T1000 (cell line): ENCODE results near the gene DNAJC4.
A peak's percentile ranks its signal among the peaks of the same experiment; 100 is the strongest.
"Not testable (repeated sequence)": the region's sequence is repeated elsewhere in the genome, so short reads cannot be mapped to it uniquely, and the experiment has no call there.

Experiments used
- DNase-seq: peaks from one replicate; lab custom pipeline; 2025; ENCODE audit warnings: mixed read lengths; lab: John Stamatoyannopoulos, UW

Gene DNAJC4

DNA sequence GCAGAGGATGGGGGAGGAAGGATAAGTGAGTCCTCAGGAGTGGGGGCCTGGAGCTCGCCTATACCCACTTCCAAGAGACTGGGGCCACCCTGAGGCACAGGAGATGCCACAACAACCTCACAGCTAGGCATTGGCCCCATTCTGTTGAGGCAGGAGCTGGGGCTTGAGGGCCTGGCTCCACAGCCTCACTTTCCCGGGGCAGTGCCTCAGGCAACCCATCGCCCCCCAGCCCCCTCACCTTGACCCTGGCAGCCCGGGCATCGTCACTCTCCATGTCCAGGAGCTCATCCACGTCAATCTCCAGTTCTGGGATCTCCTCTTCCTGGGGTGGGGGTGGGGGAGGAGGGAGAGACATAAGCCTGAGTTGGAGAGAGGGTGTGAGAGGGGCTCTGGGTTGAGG, 14.6 kb downstream of the DNAJC4 start:
- no peak for DNase-seq

DNA sequence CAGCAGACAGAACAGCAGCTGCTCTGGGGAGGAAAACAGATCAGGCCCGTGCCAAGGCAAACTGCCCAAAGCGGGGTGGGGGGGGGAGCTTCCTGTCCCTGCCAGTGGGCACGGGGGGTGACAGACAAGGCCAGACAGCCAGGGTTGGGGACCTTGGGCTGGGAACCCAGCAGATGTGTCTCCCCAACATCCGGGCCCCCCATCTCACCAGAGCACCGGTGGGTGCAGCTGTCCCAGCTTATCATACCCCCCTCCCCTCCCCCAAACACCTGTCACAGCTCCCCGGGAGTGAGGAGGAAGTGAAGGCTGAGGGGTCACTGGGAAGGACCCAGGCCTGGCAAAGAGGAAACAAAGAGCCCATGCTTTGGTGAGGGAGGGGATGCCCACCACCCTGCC, 15.1 kb downstream of the DNAJC4 start:
- DNase-seq = no peak

DNA sequence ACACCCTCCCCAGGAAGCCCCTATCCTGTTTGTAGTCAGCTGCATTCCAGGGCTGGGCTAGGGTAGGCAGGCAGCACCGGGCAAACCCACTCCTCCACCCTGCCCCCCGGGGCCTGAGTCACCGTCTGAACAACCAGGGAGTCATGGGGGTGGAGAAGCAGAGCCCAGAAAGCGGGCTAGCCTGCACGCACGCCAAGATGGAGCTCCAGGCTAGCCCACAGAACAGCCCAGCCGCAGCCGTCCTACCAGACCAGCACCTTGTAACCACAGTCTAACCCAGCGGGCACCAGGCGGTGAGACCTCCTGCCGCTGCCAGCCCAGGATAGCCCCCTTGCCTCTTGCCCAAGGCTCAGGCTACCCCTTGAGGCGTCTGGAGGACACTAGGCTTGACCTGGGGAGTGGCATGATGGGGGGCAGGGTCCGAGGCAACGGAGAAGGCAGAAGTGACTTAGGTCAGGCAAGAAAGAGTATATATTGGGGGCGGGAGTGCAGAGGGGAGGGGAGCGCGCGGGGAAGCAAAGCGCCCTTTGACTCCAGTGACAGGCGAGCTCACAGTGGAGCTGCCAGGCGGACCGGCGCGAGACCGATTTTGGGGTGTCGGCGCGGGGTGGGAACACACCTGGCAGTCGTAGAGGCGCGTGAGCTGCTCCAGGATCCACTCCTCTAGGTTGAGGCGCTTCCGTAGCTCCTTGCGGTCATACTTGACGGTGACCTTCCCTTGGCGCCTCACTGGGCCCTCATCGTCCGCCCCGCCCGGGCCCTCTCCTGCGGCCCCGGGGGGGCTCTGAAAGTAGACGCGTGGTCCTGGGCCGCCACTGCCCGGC, 15.7 kb downstream of the DNAJC4 start:
- peak; percentile 86 for DNase-seq

DNA sequence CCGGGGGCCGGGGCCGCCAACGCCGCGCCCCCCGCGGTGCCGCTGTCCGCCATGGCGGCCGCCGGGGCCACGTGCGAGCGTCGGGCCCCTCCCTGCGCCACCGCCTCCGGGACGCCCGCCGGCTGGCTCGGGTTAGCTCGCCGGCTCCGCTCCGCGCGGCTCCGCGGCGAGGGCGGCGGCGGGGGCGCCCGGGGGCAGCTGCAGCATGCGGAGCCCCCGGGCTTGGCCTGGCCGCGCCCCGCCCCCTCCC, 16.2 kb downstream of the DNAJC4 start:
- not testable (repeated sequence) for DNase-seq

DNA sequence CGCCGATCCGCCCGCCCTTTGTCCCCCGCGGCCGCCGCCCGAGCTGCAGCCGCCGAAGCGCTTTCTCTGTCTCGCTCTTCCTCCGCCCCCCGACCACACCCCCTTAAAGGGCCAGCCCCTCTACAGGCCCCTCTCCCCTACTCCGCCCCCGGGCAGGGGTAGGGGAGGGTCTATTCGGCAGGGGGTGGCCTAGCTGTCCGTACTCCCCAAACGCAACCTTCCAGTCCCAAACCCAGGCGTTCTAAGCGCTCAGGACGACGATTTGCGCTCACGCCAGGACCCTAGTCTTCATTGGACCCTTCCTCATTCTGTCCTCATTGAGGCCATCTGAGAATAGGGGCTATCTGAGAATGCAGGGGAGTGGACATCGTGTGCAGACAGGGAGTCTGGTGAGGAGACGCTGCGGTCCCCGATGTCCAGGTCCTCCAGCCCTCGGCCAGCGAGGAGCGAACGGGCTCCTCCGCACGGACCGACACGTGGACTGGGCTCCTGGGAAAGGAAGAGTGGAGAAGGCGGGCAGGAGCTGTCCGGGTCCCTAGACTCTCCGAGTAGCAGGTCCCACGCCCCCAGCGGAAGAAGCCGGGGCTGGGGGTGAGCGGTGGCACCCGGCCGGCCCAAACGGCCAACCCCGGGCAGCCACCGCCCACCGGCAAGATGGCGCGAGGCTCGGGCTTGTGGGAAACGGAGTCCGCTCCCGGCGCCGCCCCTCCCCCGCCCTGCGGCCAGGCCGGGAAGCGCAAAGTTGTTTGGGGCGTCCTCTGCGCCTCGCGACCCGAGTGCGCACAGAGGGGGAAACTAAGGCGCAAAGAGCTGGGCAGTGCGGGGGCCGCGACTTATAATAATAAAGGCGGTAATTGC, 16.8 kb downstream of the DNAJC4 start, which contains the start of gene PPP1R14B:
TSS of gene PPP1R14B (minus strand) at position 73 of the 858 bp plus-strand sequence. CDS start 270 bp downstream, outside the sequence.
- DNase-seq = peak; percentile 61

DNA sequence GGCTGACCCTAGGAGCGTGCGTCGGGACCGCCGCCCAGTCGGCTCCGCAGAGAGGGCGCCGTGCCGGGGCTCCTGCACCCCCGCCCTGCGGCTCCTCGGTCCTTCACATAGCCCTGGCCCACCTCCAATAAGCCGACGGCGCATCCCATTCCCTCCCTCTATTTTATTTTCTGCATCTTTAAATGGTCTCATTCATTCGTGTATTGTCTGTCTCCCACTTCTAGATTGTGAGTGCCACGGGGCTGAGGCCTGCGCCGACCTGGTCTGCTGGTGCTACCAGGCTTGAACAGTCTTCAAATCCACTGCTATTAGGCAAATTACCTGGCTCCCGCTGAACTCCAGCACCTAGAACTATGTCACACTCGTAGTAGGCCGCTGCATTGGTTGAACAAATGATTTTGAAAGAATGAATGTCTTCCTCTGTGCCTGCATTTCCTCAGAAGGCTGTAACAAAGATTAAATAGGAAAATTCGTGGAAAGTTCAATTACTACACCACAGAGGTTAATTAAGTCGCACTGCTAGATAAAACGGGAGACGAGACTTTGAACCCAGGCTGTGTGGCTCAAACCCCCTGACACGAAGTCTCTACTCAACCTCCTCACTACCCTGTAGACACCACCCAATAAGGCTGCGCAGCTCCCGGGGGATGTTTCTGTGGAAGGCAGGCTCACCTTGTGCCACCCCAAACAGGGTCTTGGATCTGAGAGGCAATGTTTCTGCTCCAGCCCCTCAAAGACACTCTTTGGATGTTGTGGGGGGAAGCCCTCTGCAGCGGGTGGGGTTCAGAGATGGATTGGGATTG, 17.6 kb downstream of the DNAJC4 start:
- no peak for DNase-seq

DNA sequence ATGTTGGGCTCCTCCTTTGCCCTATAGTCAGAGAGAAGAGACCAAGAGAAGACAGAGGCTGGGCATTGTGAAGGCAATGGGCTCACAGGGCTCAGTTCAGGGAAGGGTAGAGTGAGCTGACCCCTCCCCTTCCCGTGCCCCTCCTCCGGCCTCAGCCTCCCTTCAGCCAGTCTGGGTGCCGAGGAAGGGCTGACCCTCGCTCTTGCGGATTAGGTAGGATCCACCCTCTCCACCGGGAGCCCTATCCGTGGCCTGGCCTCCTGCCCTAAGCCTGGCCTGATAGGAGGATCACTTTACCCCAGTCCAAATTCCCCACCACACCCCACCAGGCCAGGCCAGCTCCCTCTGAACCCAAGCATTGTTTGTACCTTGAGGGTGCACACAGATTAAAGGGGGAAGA, 18.2 kb downstream of the DNAJC4 start:
- DNase-seq = no peak

DNA sequence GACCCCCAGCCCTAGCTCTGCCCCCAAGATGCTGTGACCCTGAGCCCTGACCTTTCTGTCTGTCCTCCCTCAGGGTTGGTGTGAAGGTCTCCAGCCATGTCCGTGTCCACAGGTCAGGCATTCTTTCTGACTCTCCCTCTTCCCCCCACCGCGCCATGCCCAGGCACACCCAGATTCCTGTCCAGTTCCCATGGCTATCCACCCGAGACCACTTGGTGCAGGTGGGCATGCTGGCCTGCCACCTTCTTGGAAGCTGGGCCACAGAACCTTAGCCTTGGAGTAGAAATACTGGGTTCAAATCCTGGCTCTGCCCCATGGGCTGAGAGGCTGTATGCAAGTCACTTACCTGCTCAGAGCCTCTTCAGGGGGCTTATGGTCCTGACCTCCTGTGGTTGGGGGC, 18.7 kb downstream of the DNAJC4 start:
- DNase-seq = no peak

DNA sequence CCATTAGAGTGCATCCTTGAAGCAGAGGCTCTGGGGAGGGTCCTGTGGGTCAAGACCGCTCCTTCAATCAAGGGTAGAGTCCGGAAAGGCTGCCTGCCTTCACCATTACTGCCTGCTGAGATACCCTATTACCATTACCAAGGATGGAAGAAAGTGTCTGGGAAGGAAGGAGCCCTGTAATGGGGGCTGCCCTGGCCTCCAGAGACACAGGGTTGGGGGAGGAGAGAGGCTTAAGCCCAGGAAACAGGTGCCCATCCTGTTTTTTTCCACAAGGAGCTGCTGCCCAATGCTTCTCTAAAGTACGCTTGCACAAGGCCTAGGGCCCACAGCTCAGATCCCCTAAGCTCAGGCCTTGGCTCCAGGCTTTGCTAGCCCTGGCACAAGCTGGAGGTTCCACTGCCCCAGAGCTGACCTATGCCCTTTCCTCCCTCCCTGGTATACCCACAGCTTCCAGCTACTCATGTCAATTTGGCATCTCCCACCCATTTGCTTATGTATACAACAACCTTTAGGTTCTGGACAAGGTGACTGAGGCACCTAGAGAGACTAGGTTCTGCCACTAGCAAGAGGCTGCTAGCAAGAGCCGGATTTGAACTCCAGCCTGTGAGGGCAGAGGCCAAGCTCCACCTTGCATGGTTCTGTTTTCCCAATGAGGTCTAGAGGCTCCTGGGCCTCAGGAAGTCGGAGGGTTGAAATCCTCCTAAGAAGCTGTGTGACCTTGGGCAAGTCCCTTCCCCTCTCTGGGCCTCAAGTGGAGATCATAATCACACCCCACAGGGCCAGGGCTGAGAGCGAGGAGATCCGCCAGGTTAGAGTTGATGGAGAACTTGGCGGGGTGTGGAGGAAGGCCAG, 19.4 kb downstream of the DNAJC4 start:
- DNase-seq = no peak

DNA sequence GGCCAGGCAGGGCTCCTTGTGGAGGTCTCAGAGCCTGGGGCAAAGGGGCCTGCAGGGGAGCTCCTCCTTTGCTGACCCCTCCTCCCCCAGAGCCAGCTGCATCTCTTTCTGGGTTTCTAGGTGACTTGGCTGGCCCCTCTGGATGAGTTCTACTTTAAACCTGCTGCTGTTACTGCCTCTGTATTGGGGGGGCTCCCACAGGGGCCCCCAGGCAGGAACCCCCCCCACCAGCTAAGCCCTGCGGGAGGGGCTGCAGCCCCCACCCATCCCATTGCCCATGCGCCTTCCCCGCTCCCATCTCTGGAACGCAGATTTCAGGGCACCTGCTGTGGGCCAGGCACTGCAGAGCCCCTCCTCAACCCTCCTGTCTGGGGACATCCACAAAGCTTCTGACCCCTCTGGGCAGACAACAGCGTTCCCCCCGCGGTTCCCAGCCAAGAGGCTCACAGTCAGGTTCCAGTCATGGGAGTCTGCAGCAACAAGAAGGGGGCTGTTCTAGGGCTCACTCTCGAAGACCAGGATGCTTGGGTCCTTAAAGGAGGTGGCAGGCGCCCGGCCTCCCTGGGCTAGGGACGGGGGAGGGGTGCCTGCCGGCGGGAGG, 20.2 kb downstream of the DNAJC4 start:
- no peak for DNase-seq

DNA sequence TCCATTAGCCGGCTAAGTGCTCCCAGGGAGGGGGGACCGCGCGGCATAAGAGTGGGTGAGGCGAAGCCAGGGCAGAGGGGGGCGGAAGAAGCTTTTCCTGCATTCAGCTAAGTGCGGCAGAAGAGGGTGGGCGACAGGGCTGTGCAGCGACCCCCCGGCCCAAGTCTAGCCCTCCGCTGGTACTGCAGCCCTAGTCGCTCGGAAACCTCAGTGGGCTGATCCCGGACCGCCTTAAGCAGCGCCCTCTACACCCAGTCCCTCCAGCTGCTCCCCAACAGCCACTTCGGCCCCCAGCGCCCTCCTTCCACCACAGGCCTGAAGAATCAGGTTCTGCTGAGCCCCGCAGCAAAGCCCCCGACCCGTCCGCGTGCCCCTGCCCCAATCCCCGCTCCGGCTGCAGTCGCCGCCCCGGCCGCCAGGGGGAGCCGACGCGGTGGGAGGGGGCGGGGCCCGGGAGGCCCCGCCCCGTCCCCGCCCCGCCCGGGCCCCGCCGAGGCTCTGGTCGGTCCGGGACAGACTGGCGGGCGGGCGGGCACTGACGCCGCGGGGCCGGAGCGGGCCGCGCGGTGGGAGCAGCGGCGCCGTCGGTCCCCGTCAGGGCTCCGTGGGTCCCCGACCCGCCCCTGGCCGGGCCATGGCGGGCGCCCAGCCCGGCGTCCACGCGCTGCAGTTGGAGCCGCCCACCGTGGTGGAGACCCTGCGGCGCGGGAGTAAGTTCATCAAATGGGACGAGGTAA, 20.8 kb downstream of the DNAJC4 start, which contains the start of gene PLCB3:
TSS of gene PLCB3 (plus strand) at position 515 of the 737 bp plus-strand sequence. CDS start at position 635, 120 bp downstream.
- DNase-seq = peak; percentile 45

DNA sequence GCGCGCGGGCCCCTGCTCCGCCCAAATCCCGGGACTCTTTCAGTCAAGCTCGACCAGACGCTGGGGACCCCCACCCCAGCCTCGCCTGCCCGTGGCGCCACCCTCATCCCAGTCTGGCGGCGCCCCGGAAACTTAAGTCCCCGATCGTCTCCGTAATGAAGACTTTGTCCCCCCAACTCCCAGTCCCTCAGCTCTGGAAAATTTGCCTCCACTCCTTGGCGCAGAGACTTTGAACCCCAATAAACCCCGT, 21.3 kb downstream of the DNAJC4 start:
- DNase-seq = no peak

DNA sequence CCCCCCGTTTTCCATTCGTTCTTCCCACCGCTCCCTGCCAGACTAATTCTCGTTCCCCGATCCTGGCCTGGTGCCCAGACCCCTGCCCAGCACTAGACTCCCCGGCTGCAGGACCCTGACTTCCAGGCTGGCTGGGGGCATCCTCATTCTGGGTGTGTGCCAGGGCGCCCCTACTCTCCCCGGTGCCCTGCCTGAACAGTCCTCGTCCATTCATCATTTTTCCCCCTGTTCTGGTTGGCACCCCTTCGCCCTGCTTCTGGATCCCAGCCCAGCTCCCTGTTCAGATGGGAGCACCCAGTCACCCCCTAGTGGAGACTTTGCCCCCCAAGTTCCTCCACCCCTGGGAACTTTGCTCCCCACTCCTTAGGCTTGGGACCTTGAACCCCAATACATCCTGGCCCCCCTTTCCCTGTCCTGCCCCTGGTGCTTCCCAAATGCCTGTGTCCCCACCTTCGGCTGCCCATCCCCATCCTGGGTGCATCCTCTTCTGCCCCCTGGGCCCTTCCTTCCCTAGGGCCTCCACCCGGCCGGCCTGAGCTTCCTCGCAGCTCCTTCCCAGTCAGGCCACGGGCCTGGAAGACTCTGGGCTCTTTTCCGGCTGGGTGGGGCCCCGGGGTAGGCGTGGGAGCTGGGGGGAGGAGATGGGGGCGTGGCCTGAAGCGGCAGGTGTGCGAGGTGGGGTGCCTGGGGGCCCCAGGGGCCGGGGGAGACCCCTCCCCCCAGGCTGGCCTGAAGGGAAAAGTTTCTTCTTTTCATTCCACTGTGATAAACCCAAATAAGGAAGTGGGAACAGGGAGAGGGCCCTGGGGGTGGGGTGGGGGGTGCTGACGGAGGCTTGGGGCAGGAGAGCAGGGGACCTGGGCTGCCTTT, 21.9 kb downstream of the DNAJC4 start:
- no peak for DNase-seq

DNA sequence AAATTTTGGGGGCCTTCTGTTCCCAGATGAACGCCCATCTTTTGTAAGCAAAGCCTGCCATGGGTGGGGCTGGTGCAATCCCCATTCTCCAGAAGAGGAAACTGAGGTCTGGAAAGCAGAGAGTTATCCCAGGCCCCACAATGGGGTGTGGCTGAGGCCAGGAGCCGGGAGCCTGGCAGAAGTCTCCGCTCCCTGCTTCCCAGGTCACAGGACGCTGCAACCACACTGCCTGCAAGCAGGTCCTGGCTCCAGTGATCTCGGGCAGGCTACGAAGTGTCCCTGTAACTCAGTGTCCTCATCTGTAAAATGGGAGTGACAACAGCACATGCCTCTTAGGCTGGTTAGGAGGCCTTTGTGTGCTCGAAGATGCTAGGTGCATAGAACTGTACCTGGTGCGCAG, 22.7 kb downstream of the DNAJC4 start:
- no peak for DNase-seq

DNA sequence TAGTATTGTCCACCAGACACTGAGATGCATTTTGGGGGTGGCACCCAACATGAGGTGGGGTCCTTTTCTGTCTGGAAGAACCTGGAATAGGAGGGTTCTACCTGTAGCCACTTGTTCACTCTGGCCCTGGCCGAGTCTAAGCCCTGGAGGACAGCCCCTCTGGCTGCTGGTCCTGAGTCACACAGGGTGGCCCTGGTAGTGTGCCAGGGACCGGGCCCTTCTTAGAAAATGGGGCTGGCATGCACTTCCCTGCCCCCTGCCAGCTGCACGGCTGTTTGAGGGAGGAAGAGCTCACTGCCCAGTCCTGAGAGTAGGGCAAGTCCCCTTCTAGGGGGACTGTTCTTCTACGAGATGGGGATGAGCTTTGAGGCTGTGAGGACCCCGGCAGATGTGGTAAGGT, 23.1 kb downstream of the DNAJC4 start:
- no peak for DNase-seq

DNA sequence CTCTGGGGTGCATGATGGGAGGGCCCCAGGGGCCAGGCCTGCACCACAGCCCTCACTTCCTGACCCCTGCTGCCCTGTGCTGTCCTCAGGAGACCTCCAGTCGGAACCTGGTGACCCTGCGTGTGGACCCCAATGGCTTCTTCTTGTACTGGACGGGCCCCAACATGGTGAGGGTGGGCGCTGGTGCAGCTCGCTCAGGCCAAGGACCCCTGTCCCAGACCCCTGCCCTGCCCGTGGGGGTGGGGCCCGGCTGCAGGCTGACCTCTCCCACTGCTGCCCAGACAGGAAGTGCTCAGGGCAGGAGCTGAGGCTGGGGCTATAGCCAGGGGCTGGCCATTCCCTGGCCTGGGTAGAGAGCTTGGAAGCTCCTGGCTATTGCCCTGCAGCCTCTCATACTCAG, 24.0 kb downstream of the DNAJC4 start:
- no peak for DNase-seq

DNA sequence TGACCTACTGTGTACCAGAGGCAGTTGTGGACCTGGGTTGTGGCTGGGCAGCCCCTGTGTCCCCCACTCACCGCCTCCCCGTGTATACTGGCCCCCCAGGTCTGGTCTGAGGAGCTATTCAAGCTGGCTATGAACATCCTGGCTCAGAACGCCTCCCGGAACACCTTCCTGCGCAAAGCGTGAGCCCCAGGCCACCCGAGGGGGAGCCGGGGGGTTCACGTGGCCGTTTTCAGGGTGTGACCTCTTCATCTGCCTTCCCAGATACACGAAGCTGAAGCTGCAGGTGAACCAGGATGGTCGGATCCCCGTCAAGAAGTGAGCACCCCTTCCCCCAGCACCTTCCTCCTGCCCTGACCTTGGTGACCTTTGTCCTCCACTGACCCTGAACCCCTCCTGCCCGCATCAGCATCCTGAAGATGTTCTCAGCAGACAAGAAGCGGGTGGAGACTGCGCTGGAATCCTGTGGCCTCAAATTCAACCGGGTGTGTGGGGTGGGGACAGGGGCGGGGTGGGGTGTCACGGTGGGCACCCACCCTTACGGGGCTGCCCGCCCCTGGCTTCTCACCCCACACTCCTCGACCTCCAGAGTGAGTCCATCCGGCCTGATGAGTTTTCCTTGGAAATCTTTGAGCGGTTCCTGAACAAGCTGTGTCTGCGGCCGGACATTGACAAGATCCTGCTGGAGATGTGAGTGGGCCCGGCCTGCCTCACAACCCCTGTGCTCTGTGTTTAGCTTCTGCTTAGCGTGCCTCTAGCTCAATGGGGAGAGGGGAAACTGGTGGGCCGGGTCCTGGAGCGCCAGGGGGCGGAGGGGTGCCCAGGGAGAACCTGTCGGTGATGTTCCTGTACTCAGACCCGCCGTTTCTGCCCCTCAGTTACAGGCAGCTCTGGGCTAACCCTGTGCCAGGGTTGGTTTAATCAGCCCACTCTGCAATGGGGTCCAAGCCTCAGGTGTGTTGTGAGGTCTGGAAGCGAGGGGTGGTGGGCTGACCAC, 25.1 kb downstream of the DNAJC4 start:
- no peak for DNase-seq

DNA sequence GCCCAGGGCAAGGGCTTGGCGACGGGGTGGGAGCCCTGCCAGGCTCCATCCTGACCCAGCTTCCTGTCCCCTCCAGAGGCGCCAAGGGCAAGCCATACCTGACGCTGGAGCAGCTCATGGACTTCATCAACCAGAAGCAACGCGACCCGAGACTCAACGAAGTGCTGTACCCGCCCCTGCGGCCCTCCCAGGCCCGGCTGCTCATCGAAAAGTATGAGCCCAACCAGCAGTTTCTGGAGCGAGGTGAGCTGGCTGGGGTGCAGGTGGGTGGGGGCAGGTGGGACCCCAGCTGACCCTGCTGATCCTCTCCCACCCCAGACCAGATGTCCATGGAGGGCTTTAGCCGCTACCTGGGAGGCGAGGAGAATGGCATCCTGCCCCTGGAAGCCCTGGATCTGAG, 26.0 kb downstream of the DNAJC4 start:
- no peak for DNase-seq
